ENCODE measurements around the gene UNC93B1. TPM values are rescaled to one million over a fixed set of nuclear protein-coding genes. Genes with fewer than 3 reads are reported as not detected.

Gene UNC93B1
- total and polyA plus RNA-seq, 2 donors (not counting 1 experiment from before 2014, with no cell fraction given): 15.7 to 20.0 TPM

GRCh38 chr11:68035266-68035876 is 31.5 kb upstream of the UNC93B1 start:
- Histone ChIP-seq H3K36me3 (ENCODE audit: control insufficient read depth, insufficient read depth, low read length) (peaks cover 8% of the 10 kb centered on the region), H3K27ac (ENCODE audit: insufficient read depth, low read length) (no peak overlapping the region), H3K9ac (ENCODE audit: insufficient read depth, low read length) (no peak overlapping the region), H2AFZ (ENCODE audit: low read length) (no peak overlapping the region), H3K4me3 (replicated peaks in 1 of 4; ENCODE audit: control extremely low read depth in 1 of 4, insufficient read depth in 1 of 4, low read depth in 3 of 4, low read length in 4 of 4) (no peak overlapping the region), H3K4me2 (ENCODE audit: extremely low read depth, insufficient read depth, low read length) (no peak overlapping the region), H3K4me1 (ENCODE audit: control insufficient read depth, extremely low read depth, insufficient read depth, low read length) (peaks cover 6% of the 10 kb centered on the region), H3K27me3 (ENCODE audit: control insufficient read depth, insufficient read depth, low read length) (no peaks in the 10 kb centered on the region), H4K20me1 (ENCODE audit: control insufficient read depth, extremely low read depth, insufficient read depth, low read length) (no peaks in the 10 kb centered on the region), H3K79me2 (ENCODE audit: control insufficient read depth, insufficient read depth, low read length) (peaks cover 28% of the 10 kb centered on the region), H3K9me3 (ENCODE audit: control insufficient read depth, insufficient read depth, low read depth, low read length) (no peaks in the 10 kb centered on the region)
- TF ChIP-seq EZH2 (IDR thresholded peaks at IDR 0.05; ENCODE audit: low read length, missing control alignments) (no peak), CTCF (conservative IDR thresholded peaks at IDR 0.05 in 1 of 2, IDR thresholded peaks at IDR 0.05 in 1 of 2; ENCODE audit: low read depth in 1 of 2, low read length in 2 of 2) (no peak)
- no peak for DNase-seq (ENCODE audit: low read depth in 2 of 2)

- TF ChIP-seq EZH2 (IDR thresholded peaks at IDR 0.05; ENCODE audit: low read length, missing control alignments): no peak
- no peak for TF ChIP-seq CTCF (conservative IDR thresholded peaks at IDR 0.05 in 1 of 2, IDR thresholded peaks at IDR 0.05 in 1 of 2; ENCODE audit: low read depth in 1 of 2, low read length in 2 of 2)
- no peaks in the 10 kb centered on the region for H3K9me3 ChIP-seq (ENCODE audit: control insufficient read depth, insufficient read depth, low read depth, low read length)
- no peaks in the 10 kb centered on the region for H3K27me3 ChIP-seq (ENCODE audit: control insufficient read depth, insufficient read depth, low read length)
- H3K9ac ChIP-seq (ENCODE audit: insufficient read depth, low read length): no peak overlapping the region
- peaks cover 13% of the 10 kb centered on the region for H3K4me1 ChIP-seq (ENCODE audit: control insufficient read depth, extremely low read depth, insufficient read depth, low read length)
- no peaks in the 10 kb centered on the region for H4K20me1 ChIP-seq (ENCODE audit: control insufficient read depth, extremely low read depth, insufficient read depth, low read length)
- no peak for DNase-seq (ENCODE audit: low read depth in 2 of 2)
- H3K4me2 ChIP-seq (ENCODE audit: extremely low read depth, insufficient read depth, low read length): no peak overlapping the region
- peaks cover 15% of the 10 kb centered on the region for H3K79me2 ChIP-seq (ENCODE audit: control insufficient read depth, insufficient read depth, low read length)
- peaks cover 8% of the 10 kb centered on the region for H3K36me3 ChIP-seq (ENCODE audit: control insufficient read depth, insufficient read depth, low read length)
- no peak overlapping the region for H3K4me3 ChIP-seq (replicated peaks in 1 of 4; ENCODE audit: control extremely low read depth in 1 of 4, insufficient read depth in 1 of 4, low read depth in 3 of 4, low read length in 4 of 4)
- H2AFZ ChIP-seq (ENCODE audit: low read length): no peak overlapping the region
- H3K27ac ChIP-seq (ENCODE audit: insufficient read depth, low read length): no peak overlapping the region
These were observed 29.8 kb upstream of the UNC93B1 start for GRCh38 chr11:68033708-68034045.

GRCh38 chr11:68032997-68033707 is 29.3 kb upstream of the UNC93B1 start:
- Histone ChIP-seq H3K4me2 (ENCODE audit: extremely low read depth, insufficient read depth, low read length) (no peak overlapping the region), H3K4me3 (replicated peaks in 1 of 4; ENCODE audit: control extremely low read depth in 1 of 4, insufficient read depth in 1 of 4, low read depth in 3 of 4, low read length in 4 of 4) (no peak overlapping the region), H2AFZ (ENCODE audit: low read length) (no peak overlapping the region), H3K9ac (ENCODE audit: insufficient read depth, low read length) (no peak overlapping the region), H3K36me3 (ENCODE audit: control insufficient read depth, insufficient read depth, low read length) (peaks cover 8% of the 10 kb centered on the region), H4K20me1 (ENCODE audit: control insufficient read depth, extremely low read depth, insufficient read depth, low read length) (no peaks in the 10 kb centered on the region), H3K27me3 (ENCODE audit: control insufficient read depth, insufficient read depth, low read length) (no peaks in the 10 kb centered on the region), H3K79me2 (ENCODE audit: control insufficient read depth, insufficient read depth, low read length) (peaks cover 15% of the 10 kb centered on the region), H3K9me3 (ENCODE audit: control insufficient read depth, insufficient read depth, low read depth, low read length) (no peaks in the 10 kb centered on the region), H3K4me1 (ENCODE audit: control insufficient read depth, extremely low read depth, insufficient read depth, low read length) (peaks cover 8% of the 10 kb centered on the region), H3K27ac (ENCODE audit: insufficient read depth, low read length) (no peak overlapping the region)
- TF ChIP-seq EZH2 (IDR thresholded peaks at IDR 0.05; ENCODE audit: low read length, missing control alignments): no peak
- no peak for TF ChIP-seq CTCF (conservative IDR thresholded peaks at IDR 0.05 in 1 of 2, IDR thresholded peaks at IDR 0.05 in 1 of 2; ENCODE audit: low read depth in 1 of 2, low read length in 2 of 2)
- no peak for DNase-seq (ENCODE audit: low read depth in 2 of 2)

All from fibroblast of lung (primary cell).